GM23338 (cell line): ENCODE data around the gene ARF1. TPM values are rescaled to one million over a fixed set of nuclear protein-coding genes. Genes with fewer than 3 reads are reported as not detected.
A peak's percentile ranks its signal among the peaks of the same experiment; 100 is the strongest.

Experiments
- ATAC-seq: fragments of 200-7000 bp; cut with Tn5 transposase; 3 replicates; pipeline ENCODE4 v1.9.1; 2020
- DNase-seq: peaks from one replicate; pipeline ENCODE4 v3.0.0-alpha.2; 2015; ENCODE audit warnings: low spot score
- H2AFZ ChIP-seq: fragments of 200-600 bp; sonication (generic); 2 replicates; pipeline ENCODE4 v1.8.0; 2016; ENCODE audit warnings: antibody characterized with exemption, mild to moderate bottlenecking, moderate library complexity
- H3F3A ChIP-seq: fragments of 200-600 bp; sonication (generic); replicated peaks from 2 replicates; pipeline ENCODE4 v1.8.0; 2017; ENCODE audit warnings: antibody characterized with exemption, mixed run types, low read depth
- H3K27ac ChIP-seq: fragments of 200-600 bp; sonication (generic); 2 replicates; pipeline ENCODE4 v1.6.1; 2016; ENCODE audit warnings: low read depth
- H3K27me3 ChIP-seq: fragments of 200-600 bp; sonication (generic); 2 replicates; pipeline ENCODE4 v1.8.0; 2016; ENCODE audit warnings: mild to moderate bottlenecking, mixed run types, moderate library complexity; ENCODE audit not compliant: insufficient read depth
- H3K36me3 ChIP-seq: fragments of 200-600 bp; sonication (generic); 2 replicates; pipeline ENCODE4 v1.8.0; 2016; ENCODE audit warnings: mild to moderate bottlenecking; ENCODE audit not compliant: insufficient read depth
- H3K4me1 ChIP-seq: fragments of 200-600 bp; sonication (generic); 2 replicates; pipeline ENCODE4 v1.8.0; 2016; ENCODE audit warnings: mild to moderate bottlenecking, moderate library complexity; ENCODE audit not compliant: insufficient read depth
- H3K4me2 ChIP-seq: fragments of 200-600 bp; sonication (generic); 2 replicates; pipeline ENCODE4 v1.7.1; 2017; ENCODE audit warnings: mixed run types
- H3K4me3 ChIP-seq: fragments of 200-600 bp; sonication (generic); 2 replicates; pipeline ENCODE4 v1.6.1; 2016; ENCODE audit warnings: mixed run types
- H3K79me2 ChIP-seq: fragments of 200-600 bp; sonication (generic); replicated peaks from 2 replicates; pipeline ENCODE4 v1.8.0; 2017; ENCODE audit warnings: mild to moderate bottlenecking; ENCODE audit not compliant: insufficient read depth
- H3K9me2 ChIP-seq: fragments of 200-600 bp; sonication (generic); 2 replicates; pipeline ENCODE4 v1.8.0; 2017; ENCODE audit not compliant: insufficient read depth
- H4K20me1 ChIP-seq: fragments of 200-600 bp; sonication (generic); replicated peaks from 2 replicates; pipeline ENCODE4 v1.8.0; 2017; ENCODE audit warnings: mild to moderate bottlenecking; ENCODE audit not compliant: insufficient read depth
- H3K27ac Mint-ChIP-seq: 2 replicates; pipeline ENCODE4 v1.8.0; 2020; ENCODE audit warnings: inconsistent platforms, mild to moderate bottlenecking, moderate library complexity, mixed read lengths
- H3K27me3 Mint-ChIP-seq: 3 replicates; pipeline ENCODE4 v1.8.0; 2022; ENCODE audit warnings: low read depth, mild to moderate bottlenecking, moderate library complexity, mixed read lengths, inconsistent platforms; ENCODE audit not compliant: insufficient read depth, poor library complexity
- H3K36me3 Mint-ChIP-seq: 3 replicates; pipeline ENCODE4 v1.8.0; 2021; ENCODE audit warnings: low read depth, mild to moderate bottlenecking, inconsistent platforms, moderate library complexity, mixed read lengths
- H3K4me1 Mint-ChIP-seq: 3 replicates; pipeline ENCODE4 v1.8.0; 2020; ENCODE audit warnings: mild to moderate bottlenecking, inconsistent platforms, mixed read lengths
- H3K4me3 Mint-ChIP-seq: 3 replicates; pipeline ENCODE4 v1.8.0; 2021; ENCODE audit warnings: moderate library complexity, mild to moderate bottlenecking, inconsistent platforms, mixed read lengths
- H3K9me3 Mint-ChIP-seq: 3 replicates; pipeline ENCODE4 v1.8.0; 2020; ENCODE audit warnings: moderate library complexity, mild to moderate bottlenecking, inconsistent platforms, mixed read lengths
- CREB1 ChIP-seq: fragments of 250-450 bp; sonication (Bioruptor Pico); IDR thresholded peaks from 2 replicates; pipeline ENCODE4 v1.5.0; 2020; ENCODE audit warnings: low read depth, mild to moderate bottlenecking, moderate library complexity
- CTCF ChIP-seq, 2 experiments: fragments of 200-600 bp in 1 of 2; sonication (generic) in 1 of 2; conservative IDR thresholded peaks; 2 replicates each; pipeline versions ENCODE4 v1.5.1 to v1.6.1; 2016 to 2017; ENCODE audit warnings: antibody characterized with exemption in 2 of 2, low read depth in 2 of 2, mild to moderate bottlenecking in 2 of 2, moderate library complexity in 1 of 2
- ETS1 ChIP-seq: IDR thresholded peaks from 2 replicates; pipeline ENCODE4 v1.6.1; 2016; ENCODE audit warnings: antibody characterized with exemption
- EZH2 ChIP-seq: fragments of 200-600 bp; sonication (generic); IDR thresholded peaks from one replicate; pipeline ENCODE4 v1.8.0; 2017; ENCODE audit warnings: antibody characterized with exemption, mild to moderate bottlenecking, low read depth; ENCODE audit not compliant: unreplicated experiment
- EZH2phosphoT487 ChIP-seq: fragments of 200-600 bp; sonication (generic); IDR thresholded peaks from one replicate; pipeline ENCODE4 v1.8.1; 2018; ENCODE audit warnings: antibody characterized with exemption; ENCODE audit not compliant: unreplicated experiment
- JUNB ChIP-seq: IDR thresholded peaks from one replicate; pipeline ENCODE4 v1.6.1; 2016; ENCODE audit warnings: antibody characterized with exemption; ENCODE audit not compliant: unreplicated experiment
- NANOG ChIP-seq: IDR thresholded peaks from 2 replicates; pipeline ENCODE4 v1.6.1; 2016; ENCODE audit warnings: antibody characterized with exemption, borderline replicate concordance
- POLR2AphosphoS5 ChIP-seq: IDR thresholded peaks from 2 replicates; pipeline ENCODE4 v1.6.1; 2016; ENCODE audit warnings: antibody characterized with exemption, low read depth
- REST ChIP-seq: IDR thresholded peaks from one replicate; pipeline ENCODE4 v1.6.1; 2018; ENCODE audit warnings: antibody characterized with exemption; ENCODE audit not compliant: unreplicated experiment
- STAT1 ChIP-seq: IDR thresholded peaks from one replicate; pipeline ENCODE4 v1.6.1; 2016; ENCODE audit warnings: antibody characterized with exemption; ENCODE audit not compliant: unreplicated experiment
- ZNF114 ChIP-seq: fragments of 250-450 bp; sonication (Bioruptor Pico); IDR thresholded peaks from 2 replicates; pipeline ENCODE4 v1.5.0; 2020; ENCODE audit warnings: mild to moderate bottlenecking, moderate library complexity
- ZNF331 ChIP-seq: fragments of 250-450 bp; sonication (Bioruptor Pico); IDR thresholded peaks from 2 replicates; pipeline ENCODE4 v1.5.0; 2020; ENCODE audit warnings: low read depth, mild to moderate bottlenecking, moderate library complexity
- polyA plus RNA-seq: library from polyadenylated mRNA; unstranded; fragments of >200 nt; fragmentation: Nextera tagmentation; extraction: Ambion mirVana; gene quantifications from 2 replicates; pipeline ENCODE4 v1.2.1, GENCODE V29; 2016
- total RNA-seq: library from RNA; depleted of rRNA; stranded (reverse); fragments of >200 nt; shearing (Covaris generic); gene quantifications from 2 replicates; pipeline ENCODE4 v1.2.3, GENCODE V29; 2014

ARF1 gene
- total and polyA plus RNA-seq, 2 experiments from 2014 or later = 210 to 306 TPM

GRCh38 chr1:228087771-228088251 is 5.3 kb downstream of the ARF1 start (continued):
- TF ChIP-seq ZNF331 (CRISPR knock-in tag) (no peak), JUNB (no peak), EZH2 (no peak), REST (no peak), POLR2AphosphoS5 (no peak), STAT1 (no peak), NANOG (no peak), EZH2phosphoT487 (no peak), ETS1 (no peak)

GRCh38 chr1:228088586-228089498 is 6.3 kb downstream of the ARF1 start:
- no peaks in the 10 kb centered on the region for H3K36me3 ChIP-seq
- TF ChIP-seq EZH2 = no peak
- TF ChIP-seq ZNF114 = no peak
- TF ChIP-seq NANOG = no peak
- no peak for TF ChIP-seq CTCF (conservative IDR thresholded peaks at IDR 0.05; ENCODE audit: low read depth in 2 of 2)
- TF ChIP-seq CREB1 = no peak
- no peak for TF ChIP-seq JUNB
- no peak for TF ChIP-seq EZH2phosphoT487

More at GRCh38 chr1:228088586-228089498, 6.3 kb downstream of the ARF1 start:
- peaks cover 98% of the 10 kb centered on the region for H4K20me1 ChIP-seq
- H3K79me2 ChIP-seq = peaks cover 100% of the 10 kb centered on the region
- peak overlapping the region; percentile 75; the same call in 1 of the 2 replicates for H3K27ac Mint-ChIP-seq
- H3K9me3 Mint-ChIP-seq = no peaks in the 10 kb centered on the region
- H3K4me3 Mint-ChIP-seq = no peak overlapping the region
- peaks cover 16% of the 10 kb centered on the region for H3K4me1 ChIP-seq
- H3K4me2 ChIP-seq = no peak overlapping the region
- DNase-seq (no peak), ATAC-seq (no peak)
- H3K27ac ChIP-seq = no peak overlapping the region
- H3F3A ChIP-seq = no peaks in the 10 kb centered on the region
- H2AFZ ChIP-seq = no peak overlapping the region
- H3K27me3 Mint-ChIP-seq = peaks cover 13% of the 10 kb centered on the region
- H3K4me1 Mint-ChIP-seq = peaks cover 38% of the 10 kb centered on the region
- peaks cover 35% of the 10 kb centered on the region for H3K36me3 Mint-ChIP-seq
- H3K27me3 ChIP-seq = no peaks in the 10 kb centered on the region
- H3K4me3 ChIP-seq = no peak overlapping the region
- H3K9me2 ChIP-seq = no peaks in the 10 kb centered on the region
